Subcutaneous adipose tissue (tissue), 4 donors: ENCODE data around the gene VPS52. TPM values are rescaled to one million over a fixed set of nuclear protein-coding genes. Genes with fewer than 3 reads are reported as not detected.

Source experiments
- total RNA-seq, 4 donors: library from RNA; depleted of rRNA; stranded (reverse); fragments of >200 nt; gene quantifications; one replicate each; pipeline ENCODE4 v1.1.0, GENCODE V29; 2016
- TF ChIP-seq, protein P1 (sequence below): fragments of 450-650 bp; IDR thresholded peaks from one replicate; pipeline ENCODE4 v1.5.1; 2016; ENCODE audit warnings: low read depth, mild to moderate bottlenecking, control low read depth, antibody characterized with exemption, moderate library complexity

The VPS52 gene
- total RNA-seq, 4 donors from 2014 or later = 27.2 to 59.2 (median 32.7) TPM

DNA sequence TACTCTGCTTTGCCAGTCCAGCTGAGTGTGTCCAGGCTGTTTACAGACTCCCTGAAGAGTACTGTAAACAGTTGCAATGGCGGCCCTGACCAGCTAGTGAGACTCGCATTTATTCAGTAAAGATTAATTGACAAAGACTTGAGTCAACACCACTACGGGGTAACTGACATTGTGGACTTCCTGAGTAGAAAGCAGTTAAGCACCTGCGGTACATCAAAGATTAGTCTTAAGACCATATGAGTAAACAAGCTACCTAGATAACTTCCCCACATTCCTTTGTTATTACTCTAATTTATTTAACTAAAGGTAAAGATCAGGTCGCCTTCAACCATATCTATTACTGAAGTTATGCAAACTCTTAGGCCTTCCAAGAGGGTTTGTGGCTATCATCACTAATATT lies 12.6 kb downstream of the VPS52 start:
- TF ChIP-seq, protein P1, sequence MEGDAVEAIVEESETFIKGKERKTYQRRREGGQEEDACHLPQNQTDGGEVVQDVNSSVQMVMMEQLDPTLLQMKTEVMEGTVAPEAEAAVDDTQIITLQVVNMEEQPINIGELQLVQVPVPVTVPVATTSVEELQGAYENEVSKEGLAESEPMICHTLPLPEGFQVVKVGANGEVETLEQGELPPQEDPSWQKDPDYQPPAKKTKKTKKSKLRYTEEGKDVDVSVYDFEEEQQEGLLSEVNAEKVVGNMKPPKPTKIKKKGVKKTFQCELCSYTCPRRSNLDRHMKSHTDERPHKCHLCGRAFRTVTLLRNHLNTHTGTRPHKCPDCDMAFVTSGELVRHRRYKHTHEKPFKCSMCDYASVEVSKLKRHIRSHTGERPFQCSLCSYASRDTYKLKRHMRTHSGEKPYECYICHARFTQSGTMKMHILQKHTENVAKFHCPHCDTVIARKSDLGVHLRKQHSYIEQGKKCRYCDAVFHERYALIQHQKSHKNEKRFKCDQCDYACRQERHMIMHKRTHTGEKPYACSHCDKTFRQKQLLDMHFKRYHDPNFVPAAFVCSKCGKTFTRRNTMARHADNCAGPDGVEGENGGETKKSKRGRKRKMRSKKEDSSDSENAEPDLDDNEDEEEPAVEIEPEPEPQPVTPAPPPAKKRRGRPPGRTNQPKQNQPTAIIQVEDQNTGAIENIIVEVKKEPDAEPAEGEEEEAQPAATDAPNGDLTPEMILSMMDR = no peak

DNA sequence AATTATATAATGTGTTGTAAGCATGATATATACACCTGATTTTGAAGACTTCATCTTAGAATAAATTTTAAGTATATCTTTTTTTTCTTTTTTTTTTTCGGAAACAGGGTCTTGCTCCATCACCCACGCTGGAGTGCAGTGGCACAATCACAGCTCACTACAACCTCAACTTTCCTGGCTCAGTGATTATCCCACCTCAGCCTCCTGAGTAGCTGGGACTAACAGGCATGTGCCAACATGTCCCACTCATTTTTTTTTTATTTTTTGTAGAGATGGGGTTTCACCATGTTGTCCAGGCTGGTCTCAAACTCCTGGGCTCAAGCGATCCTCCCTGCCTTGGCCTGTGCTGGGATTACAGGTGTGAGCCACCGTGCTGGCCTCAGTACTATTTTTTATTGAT lies 17.1 kb downstream of the VPS52 start:
- TF ChIP-seq, protein P1 = no peak

DNA sequence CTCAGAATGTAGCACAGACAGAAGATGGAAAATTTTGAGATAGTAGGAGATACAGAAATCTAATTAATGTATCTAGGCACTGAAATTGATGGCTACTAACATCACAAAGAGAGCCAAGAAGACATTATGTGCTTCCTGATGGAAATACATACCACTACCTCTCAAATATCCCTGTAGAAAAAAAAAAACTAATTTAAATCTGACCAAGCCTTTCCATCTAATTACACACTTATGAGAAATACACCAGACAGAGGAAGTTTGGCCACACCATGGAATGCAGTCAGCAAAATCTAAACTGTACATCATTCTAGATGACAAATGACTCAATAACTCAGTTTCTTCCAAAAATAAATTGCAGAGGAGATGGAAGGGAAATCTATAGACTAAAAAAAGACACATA lies 18.9 kb downstream of the VPS52 start:
- TF ChIP-seq, protein P1 = no peak

DNA sequence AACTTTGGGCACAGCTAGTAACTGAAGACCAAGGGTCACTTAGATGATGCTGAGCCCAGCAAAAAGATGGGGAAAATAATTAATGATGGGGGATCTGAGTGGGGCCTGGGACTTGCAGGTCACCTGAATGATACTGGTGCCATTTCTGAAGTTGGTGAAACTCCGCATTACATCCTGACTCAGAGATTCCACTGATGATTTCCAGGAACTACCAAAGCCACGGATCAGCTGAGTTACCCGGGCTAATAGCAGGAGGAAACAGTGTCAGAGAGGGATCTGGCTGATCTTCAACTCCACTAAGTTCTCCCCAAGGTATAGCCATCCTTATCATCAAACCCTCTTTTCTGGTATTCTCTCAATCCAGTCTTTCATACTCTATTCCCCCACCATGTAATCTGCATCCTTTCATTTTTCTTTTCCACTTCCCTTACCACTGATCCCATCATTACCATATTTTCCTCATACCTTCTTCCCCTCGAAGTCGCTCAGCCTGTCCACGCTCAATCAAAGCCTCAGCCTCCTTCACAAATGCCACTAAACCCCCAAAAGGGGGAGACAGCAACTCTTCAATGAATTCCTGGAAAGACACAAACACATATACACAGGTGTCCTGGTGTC lies 20.2 kb downstream of the VPS52 start:
- TF ChIP-seq, protein P1 = no peak

DNA sequence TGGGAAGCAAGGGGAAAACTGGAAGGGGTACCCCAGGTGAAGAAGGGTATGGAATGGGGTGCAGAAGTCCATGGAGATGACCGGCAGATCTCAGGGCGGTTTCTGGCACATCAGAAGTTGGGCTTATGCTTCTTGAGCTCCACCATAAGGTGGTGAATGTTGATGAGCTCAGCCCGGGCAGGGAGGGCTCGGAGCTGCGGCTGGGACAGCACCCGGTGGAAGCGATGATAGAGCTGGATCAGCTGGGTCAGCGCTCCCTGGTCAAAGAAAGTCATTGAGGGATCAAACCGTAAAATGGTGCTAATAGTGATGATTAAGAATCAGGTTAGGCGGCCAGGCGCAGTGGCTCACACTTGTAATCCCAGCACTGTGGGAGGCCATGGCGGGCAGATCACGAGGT lies 20.9 kb downstream of the VPS52 start:
- TF ChIP-seq, protein P1 = no peak

DNA sequence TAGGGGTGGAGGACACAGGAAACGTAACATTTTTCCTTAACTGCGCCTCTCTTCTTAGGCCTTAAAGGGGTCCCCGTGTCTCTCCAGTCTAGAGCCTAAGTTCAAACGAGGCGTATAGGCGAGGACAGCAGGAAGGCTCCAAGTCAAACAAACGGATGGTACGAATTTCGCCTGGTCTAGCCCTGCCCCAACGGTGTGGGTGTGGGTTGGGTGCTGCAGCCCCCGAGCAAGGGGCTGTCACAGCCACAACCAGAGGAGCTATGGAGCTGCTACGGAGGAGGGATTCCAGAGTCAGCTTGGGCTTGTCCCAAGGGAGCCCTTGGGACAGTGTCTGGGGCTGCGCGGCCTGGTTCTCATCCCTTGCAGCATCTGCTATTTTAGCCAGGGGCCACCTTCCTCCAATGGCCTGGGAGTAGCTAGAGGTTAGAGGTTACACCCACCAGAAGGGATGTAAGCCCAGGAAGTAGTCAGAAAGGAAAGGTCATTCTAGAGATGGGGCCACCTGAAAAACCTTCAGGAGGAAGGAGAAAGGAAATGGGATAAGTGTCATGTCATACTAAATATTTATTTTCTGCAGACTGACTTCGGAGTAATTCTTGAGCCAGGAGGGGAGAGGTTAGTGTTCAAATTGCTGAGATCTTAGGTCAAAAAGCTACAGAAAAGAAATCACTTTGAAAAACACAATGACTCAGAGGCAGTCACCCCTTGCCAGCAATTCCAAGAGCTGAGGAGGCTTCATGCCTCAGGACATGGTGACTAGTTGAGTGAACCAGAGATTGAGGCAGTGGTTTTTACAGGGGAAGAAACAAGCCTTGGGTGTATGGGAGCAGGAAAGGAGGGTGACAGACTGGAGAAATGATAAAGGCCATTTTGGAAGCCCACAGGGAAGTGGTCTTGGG lies 21.7 kb downstream of the VPS52 start:
- TF ChIP-seq, protein P1 = no peak

DNA sequence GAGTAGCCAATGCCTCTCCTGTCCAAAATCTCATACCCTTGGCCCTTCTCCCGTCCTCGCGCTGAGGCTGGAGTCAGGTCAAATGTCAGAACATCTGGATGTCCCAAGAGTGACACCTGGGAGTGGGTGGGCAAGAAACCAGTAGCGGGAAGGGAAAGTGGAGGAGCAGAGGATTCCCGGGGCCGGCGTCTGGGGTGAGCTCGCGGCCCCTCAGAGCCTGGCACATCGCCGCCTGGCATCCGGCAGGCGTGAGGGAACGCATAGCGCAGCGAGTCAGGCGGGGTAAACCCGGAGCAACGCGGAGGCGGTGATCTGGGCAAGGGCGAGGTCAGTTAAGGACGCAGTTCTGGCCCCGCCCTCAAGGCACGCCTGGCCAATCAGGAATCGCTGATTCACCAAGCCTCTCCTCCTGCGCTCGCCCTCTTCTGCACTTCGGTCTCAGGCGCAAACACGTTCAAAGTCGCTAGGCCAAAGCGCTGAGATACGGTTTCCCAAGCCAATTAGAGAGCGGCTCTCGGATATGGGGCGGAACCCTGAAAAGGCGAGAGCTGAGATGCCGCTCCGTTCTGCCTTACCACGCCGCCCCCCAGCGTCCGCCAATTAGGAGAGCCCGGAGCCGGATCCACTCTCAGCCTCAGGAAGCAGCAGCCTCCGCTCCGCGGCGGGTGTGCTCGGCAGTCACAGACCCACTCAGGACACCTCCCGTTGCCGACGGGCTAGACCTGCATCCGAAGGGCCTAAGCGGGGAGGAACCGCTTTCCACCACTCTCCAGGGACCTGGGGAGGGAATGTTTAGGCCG lies 22.5 kb downstream of the VPS52 start:
- TF ChIP-seq, protein P1 = no peak
